Activated gamma-delta T cell treated with Interleukin-2 at 50 U/mL for 16 hours (primary cell): ENCODE results near the gene KIF25.

Experiments used
- DNase-seq: peaks from one replicate; pipeline ENCODE4 v3.0.0-alpha.2; 2020

Gene KIF25

DNA sequence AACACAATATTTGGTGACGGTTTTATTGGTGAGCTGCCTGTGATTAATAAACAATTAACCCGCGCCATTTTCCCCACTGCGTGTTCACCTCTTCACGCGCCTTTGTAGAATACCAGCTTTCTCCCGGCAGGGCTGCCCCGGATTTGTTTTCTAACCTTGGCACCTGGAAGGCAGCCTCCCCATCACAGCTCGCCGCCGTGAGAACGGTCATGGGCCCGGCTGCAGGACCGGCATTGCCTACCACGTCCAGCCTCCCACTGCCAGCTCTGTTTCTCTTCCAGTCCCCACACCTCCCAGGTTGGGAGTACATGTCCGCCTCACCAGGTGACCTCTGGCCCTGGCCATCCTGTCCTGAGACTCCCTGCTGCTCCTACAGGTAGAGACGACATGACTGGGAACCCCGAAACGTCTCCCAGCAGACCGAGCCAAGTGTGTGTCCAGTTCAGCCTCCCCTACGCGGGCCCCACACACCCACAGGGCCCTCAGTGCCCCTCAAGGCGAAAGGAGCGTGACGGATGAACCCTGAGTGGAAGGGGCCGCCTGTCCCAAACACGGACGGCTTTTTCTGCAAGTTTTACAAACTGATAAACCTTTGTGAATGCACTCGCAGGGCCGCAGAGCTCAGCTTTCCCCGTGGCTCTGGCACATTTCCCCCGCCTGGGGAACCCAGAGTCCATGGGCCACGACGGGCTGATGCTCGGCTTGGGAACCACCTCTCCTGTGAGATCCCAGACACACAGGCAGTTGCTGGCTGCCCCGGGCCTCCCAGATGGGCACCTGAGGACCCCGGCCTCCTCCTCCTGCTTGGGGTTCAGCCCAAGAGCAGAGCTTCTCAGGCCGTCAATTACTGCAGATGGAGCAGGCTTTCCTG, 55.9 kb downstream of the KIF25 start:
- no peak for DNase-seq

DNA sequence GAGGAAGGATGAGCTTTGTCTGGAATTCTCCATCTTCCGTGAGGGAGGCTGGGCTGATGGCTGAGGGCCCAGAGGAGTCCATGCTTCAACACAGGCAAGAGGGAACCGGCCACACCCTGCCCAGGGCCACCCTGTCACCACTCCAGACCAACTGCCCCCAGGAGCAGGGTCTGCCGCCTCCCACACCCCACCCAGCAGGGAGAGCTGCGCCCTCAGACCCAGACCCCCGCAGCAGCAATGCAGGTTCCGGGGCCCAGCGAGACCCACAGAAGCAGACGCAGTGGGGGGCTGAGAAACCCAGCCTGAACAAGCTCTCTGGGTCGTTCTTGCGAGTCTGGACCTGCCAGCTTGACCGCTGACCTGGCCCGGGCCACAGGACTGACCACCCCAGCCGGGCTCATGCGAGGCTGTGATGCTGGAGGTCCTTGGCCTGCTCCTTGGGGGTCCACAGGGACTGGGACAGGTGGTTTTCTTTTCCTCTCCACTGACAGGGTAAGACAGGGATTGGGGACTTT, 56.5 kb downstream of the KIF25 start:
- no peak for DNase-seq

DNA sequence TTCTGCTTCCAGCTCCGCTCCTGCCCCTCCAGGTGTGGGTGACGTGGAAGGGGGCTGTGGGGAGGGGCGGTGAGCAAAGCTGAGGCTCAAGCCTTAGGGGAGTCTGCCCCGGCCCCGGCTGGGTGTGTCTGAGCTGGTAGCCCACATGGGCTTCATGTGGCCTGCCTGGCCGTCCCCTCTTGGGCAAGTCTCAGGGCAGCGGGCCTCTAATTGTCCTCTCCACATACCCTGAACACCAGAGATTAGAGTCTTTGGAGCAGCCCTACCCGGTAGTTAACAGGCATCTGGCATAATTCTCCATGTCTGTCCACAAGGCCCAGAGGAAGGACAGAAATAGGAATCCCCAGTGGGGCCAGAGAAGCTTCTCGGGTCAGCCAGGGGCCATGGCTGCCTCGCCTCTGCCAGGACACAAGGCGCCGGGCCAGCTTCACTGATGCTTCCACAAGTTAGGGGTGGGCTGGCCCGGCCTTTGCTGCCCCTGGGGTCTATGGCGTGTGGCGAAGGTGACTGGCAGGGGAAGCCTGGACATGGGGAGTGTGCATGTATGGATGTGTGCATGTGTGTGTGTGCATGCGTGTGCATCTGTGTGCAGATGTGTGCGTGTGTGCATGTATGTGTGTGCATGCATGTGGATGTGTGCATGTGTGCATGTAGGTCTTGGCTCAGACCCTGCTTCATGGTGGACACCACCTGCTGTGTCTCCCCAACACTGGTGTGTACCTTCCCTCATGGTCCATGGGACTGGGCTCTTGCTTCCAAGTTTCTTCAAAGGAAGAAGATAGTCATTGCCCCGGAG, 57.5 kb downstream of the KIF25 start:
- no peak for DNase-seq

DNA sequence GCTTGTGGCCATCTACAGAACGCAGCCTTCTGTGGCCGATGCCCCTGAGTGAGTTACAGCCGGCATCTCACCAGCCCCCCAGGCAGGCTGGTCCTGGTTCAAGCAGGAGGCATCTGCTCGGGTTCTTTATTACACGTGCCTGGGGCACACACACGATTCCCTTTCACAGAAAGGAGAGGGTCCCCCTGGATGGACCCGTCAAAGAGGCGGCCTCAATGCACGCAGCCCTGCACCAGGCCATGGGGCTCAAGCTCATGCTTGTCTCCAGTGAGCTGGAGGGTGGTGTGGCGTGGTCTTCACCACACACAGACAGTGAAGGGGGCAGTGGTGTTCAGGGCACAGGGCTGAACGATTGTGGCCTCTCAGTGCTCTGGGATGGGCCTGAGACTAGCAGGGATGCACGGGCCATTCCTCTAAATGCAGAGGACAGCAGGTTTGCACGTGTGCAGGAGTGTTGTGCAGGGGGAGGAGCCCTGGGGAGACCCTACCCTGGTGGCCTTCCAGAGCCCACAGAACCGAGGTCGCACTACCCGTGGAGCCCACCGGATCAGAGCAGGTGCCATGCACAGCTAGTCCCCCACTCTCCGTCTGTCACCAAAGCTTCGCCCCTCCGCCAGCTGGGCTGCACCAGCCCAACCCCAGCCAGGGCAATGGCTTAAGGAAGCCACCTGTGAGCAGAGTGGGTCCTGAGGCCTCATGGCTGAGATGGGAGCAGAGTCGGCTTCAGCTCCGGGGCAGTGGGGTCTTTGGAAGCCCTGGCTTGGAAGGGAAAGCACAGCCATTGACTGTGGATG, 58.4 kb downstream of the KIF25 start:
- no peak for DNase-seq

GRCh38 chr6:168056892-168057527, 59.5 kb downstream of the KIF25 start:
- DNase-seq: no peak

- DNase-seq: no peak
Observed at GRCh38 chr6:168057836-168058235, 60.4 kb downstream of the KIF25 start.

DNA sequence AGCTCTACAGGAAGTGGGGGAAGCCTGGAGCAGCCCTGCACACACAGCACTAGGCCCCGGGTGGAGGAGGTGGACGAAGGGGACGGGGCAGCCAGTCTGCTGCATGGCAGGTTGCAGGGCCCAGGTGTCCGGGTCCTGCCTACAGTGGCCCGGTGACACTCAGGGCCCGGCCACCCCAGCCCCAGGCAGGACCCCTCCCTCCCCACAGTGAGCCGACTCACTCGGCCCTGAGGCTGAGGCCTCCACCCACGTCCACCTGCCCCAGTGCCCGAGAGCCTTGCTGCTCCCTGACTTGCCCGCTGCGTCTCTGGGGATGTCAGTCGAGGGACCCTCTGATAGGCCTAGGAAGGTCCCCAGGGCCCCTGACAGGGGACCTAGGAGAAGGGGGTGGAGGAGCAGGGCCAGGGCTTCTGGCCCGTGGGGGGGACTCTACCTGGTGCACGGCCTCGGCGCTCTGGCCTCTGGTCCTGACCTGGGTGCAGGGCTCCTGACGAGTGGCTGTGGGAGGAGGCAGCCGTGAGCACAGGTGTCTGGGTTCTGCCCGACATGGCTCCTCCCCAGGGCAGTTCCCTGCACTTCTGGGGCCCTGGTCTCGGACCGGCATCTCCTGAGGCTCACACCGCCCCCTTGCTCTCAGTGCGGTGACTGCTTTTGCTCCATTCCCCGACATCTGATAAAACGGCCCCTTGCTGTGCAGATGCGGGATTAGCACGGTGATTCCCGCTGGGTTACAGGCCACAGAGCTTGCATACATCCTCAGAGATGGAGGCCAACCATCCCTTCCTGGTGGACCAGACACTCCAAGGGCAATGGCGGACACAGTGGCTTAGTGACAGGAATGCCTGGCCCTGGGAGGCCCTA, 61.5 kb downstream of the KIF25 start:
- DNase-seq: no peak

DNA sequence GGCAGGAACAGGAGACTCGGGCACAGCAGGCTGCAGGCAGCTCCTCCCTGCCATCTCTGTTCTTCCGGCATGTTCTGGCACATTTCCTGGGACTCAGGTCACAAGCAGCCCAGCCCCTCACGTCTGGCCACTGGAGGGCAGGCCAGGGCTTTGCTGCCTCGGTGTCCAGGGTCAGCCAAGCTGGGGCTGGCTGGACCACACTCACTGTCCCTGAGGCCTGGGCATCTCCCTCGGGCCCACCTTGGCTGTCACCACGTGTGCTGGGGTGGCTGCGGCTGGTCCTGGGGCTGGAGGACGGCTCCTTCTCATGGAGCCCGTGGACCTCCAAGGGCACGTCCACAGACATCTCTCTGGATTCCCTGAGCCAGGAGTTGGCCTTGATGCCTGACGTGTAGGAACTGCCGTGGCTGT, 63.1 kb downstream of the KIF25 start:
- no peak for DNase-seq

DNA sequence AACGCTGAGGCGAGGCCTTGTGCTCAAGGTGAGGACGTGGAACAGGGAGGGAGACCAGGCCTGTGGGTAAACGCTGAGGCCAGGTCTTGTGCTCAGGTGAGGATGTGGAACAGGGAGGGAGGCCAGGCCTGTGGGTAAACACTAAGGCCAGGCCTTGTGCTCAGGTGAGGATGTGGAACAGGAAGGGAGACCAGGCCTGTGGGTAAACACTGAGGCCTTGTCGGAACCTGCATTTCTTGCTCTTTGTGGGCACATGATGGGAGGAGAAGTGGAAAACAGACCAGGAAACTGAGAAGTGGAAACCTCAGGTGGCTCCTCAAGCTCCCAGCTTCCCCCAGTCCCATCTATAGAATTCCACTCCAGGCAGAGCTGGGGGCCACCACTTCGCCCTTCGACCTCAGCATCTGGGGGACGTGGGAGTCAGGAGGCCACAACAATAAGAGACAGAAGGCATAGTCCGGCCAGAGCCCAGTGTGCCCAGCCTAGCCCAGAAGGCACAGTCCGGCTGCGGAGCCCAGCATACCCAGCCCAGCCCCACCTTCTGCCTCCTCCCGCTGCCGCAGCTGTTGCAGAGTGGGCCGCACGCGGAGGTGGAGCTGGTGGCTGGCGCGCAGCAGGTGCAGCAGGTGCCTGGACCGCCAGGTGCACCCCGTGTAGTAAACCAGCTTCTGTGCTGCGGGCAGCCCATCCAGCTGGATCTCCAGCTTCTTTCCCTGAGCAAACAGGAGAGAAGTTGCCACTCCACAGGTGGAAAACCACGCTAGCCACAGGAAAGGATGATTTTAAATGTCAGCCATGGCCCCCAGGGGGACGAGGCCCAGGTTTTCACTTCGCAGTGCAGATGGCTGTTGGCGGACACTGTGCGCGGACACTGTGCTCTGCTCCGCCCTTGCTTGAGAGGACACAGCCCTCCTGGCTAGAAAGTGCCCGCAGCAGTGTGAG, 64.1 kb downstream of the KIF25 start:
- no peak for DNase-seq

GRCh38 chr6:168062346-168063289, 65.1 kb downstream of the KIF25 start:
- no peak for DNase-seq

- no peak for DNase-seq
Observed at GRCh38 chr6:168063431-168063830, 66.0 kb downstream of the KIF25 start.

DNA sequence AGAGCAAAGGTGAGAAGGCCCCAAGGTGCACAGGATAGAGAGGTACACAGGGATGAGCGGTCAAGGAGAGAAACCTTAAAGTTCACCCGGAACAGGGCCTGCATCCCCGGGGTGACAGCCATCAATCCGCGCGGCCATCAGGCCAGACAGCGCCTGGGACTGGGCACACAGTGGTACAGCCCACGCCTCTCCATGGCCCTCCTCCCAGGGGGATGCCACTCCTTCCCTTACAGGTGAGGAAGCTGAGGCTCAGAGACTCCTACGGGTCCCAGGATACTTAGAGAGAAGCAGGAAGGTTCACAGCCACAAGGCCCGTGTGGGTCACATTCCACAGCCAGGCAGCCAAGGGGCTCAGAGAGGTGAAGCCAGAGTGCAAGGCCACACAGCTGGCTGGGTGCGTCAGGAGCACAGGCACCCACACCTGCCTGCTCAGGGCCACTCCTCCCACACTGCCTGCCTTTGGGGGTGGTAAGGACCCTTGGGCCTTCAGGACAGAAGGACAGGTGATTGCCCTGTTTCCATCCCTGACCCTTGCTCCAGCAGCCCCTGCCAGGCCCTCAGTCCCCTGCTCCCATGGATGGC, 66.8 kb downstream of the KIF25 start:
- DNase-seq: no peak

- DNase-seq: no peak
Observed at GRCh38 chr6:168067081-168067759, 69.7 kb downstream of the KIF25 start.

- no peak for DNase-seq
Observed at GRCh38 chr6:168070804-168071203, 73.3 kb downstream of the KIF25 start.

DNA sequence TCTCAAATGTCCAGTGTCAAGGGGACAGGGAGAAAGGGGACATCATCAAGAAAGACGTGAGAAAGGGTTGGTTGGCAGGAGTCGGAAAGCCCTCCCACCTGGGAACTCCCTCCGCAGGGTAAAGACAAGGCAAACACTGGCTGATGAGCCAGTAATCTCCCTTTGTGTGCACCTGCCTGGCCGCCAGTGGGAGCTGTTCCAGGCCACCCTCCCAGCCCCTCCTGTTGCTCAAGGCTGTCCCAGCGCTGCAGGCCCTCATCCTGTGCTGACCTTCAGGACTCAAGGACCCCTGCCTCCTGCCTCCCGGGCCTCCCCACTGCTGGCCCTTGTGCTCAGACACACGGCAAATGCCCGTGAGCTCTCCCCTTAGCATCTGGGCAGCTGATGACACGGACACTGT, 74.1 kb downstream of the KIF25 start:
- no peak for DNase-seq

- DNase-seq: no peak
Observed at GRCh38 chr6:168072261-168072660, 74.8 kb downstream of the KIF25 start.

GRCh38 chr6:168072730-168073129, 75.3 kb downstream of the KIF25 start:
- no peak for DNase-seq
